GM12864 (cell line): ENCODE measurements around the gene GRIP2.

Source experiments
- DNase-seq: peaks from one replicate; pipeline ENCODE4 v3.0.0-alpha.2; 2011; ENCODE audit warnings: low read depth
- H3K4me3 ChIP-seq: 2 replicates; pipeline ENCODE4 v1.5.1; 2011; ENCODE audit warnings: mild to moderate bottlenecking, low read depth, low read length, control low read depth
- CTCF ChIP-seq: IDR thresholded peaks from 2 replicates; pipeline ENCODE4 v1.5.1; 2011; ENCODE audit warnings: low read depth, mild to moderate bottlenecking, moderate library complexity, low read length, control low read depth, inconsistent platforms; ENCODE audit errors: missing control alignments

The GRIP2 gene

GRCh38 chr3:14455571-14456317 lies 84.4 kb downstream of the GRIP2 start:
- no peak for DNase-seq

DNA sequence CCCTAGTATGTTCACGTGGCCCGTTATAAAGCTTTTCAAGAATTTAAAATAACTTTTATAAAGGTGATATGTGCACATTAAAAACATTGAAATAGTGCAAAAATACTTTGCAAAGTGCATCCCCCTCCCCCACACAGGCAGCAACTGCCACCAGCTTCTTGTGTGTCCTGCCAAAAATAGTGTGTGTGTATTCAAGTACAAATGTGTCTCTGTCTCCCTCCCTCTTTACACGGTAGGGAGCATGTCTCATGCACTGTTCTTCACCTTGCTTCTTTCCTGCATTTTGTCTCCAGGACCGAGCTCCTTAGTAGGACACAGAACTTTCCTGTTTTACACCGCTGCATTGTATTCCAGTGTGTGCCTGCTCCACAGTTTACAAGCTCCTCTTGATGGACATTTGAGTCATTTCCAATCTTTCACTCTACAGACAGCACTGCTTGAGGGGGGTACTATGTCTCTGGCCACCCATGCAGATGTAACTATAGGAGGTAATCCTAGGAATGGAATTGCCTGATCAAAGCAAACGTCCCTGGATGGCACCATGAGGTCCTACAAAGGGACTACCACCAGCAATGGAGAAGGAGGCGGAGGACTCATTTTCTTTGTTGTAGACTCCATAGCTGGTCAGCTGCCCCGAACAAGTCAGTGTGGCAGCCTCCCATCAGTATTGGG lies 85.4 kb downstream of the GRIP2 start:
- TF ChIP-seq CTCF = no peak
- no peak overlapping the region for H3K4me3 ChIP-seq
- no peak for DNase-seq

More at GRCh38 chr3:14455571-14456317, 84.4 kb downstream of the GRIP2 start:
- TF ChIP-seq CTCF = no peak
- H3K4me3 ChIP-seq = no peak overlapping the region

GRCh38 chr3:14453876-14454638 lies 86.1 kb downstream of the GRIP2 start:
- H3K4me3 ChIP-seq = no peak overlapping the region
- no peak for DNase-seq
- no peak for TF ChIP-seq CTCF

DNA sequence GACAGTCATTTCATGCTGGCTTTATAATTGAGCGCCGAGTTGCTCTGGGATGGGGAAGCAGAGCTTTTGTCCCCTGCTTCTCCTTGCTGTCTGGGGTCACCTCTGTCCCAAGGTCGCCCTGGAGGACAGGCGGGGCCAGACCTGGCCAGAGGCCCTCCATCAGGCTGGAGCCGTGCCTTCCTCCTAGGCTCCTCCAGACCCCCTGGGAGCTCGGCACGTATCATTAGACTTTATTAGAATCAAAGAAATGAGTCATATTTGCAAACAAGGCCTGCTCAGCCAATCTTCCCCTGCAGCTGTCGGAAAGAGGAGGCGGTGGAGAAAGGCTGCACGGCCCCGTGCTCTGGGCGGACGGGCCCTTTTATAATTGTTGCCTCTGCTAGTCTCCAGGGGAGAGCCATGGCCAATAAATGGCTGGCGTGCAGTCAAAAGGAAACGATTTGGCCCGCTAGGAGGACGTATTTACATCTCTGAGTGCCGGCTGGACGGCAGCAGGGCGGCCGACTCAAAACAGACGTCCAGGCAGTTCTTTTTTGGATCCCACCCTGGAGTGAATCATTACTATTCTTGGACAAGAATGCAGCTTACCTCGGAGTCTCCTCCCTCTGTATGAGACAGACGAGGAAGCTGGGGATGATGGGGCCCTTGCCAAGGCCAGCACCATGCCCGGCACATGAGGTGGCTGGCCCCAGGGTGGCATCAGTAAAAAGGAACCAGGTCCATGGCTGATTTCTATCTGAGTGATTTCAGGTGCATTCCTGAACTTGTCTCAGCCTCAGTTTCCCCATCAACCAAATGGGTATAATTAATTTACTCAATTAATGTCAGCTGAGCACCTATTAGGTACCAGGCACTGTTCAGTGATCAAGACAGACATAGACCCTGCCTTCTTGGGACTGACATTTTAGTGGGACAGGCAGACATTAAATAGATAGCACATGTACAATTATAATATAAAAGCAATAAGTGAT lies 87.1 kb downstream of the GRIP2 start:
- TF ChIP-seq CTCF = no peak
- no peak for DNase-seq
- H3K4me3 ChIP-seq = no peak overlapping the region

DNA sequence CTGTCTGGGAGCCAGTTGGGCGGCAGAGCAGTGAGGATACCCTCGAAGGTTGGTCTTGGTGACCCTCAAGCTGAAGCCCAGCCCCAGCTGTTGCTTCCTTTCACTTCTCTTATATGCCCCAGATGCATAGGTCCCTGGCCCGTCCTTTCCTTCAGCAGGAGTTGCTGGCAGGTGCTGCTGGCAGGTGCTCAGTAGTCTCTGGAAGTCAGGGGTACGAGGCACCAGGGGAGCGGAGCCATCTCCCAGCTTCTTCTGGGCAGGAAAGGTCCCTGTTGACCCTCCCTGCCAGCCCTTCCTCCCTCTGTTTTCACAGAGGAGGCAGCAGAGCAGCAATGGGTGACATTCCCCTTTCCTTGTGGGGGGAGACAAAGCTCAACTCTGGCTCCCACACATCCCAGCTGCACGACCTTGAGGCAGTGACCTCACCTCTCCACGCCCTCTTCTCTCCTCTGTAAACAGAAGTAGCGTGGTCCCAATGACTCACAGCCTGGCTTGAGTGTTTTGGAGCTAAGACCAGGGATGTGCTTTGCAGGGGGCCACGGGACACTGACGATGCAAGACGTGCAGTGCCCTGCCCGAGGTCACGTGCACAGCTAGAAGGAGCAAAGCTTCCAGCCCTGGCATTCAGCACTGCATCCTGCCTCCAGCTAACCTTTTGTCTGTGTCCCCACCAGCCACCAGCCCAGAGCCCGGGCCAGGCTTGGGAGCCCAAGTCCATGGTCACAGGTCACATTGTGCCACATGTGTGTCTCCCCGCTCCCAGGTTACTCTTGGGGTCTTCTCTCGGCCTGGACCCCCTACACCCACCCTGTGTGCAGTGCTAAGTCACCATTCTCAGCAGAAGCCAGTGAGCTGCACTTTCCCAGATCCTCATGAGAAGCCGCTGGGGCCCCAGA lies 88.0 kb downstream of the GRIP2 start:
- no peak for DNase-seq
- no peak for TF ChIP-seq CTCF
- H3K4me3 ChIP-seq = no peak overlapping the region
